OCI-M2 (cell line): ENCODE data around the gene COG1.

ENCODE experiments used
- DNase-seq: peaks from one replicate; lab custom pipeline; 2025; ENCODE audit not compliant: unreplicated experiment; lab: John Stamatoyannopoulos, UW

COG1 gene

GRCh38 chr17:73170324-73170723 is 22.5 kb upstream of the COG1 start:
- no peak for DNase-seq

DNA sequence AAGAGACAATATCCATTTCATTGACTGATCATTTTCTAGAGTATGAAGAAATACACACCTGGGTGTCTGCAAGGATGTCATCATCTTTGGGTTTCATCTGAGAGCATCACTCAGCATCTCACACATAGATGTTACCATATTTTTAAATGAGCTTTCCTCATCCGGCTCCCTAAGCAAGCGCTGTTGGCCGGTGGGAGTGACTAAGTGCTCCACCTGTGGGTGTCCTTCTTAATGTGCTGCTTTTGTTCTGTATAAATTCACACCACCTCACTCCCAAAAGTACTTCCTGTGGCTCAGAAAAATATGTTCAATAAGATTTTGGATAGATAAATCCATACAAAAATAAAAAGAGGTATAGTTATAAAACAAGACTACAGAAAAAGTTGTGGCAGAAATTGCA is 20.6 kb upstream of the COG1 start:
- DNase-seq = no peak

GRCh38 chr17:73174126-73174525 is 18.7 kb upstream of the COG1 start:
- DNase-seq = no peak

- DNase-seq = no peak
Observed at GRCh38 chr17:73175962-73176565, 16.8 kb upstream of the COG1 start.

- DNase-seq = no peak
Observed at GRCh38 chr17:73179387-73179786, 13.5 kb upstream of the COG1 start.

GRCh38 chr17:73179878-73180277 is 13.0 kb upstream of the COG1 start:
- no peak for DNase-seq

DNA sequence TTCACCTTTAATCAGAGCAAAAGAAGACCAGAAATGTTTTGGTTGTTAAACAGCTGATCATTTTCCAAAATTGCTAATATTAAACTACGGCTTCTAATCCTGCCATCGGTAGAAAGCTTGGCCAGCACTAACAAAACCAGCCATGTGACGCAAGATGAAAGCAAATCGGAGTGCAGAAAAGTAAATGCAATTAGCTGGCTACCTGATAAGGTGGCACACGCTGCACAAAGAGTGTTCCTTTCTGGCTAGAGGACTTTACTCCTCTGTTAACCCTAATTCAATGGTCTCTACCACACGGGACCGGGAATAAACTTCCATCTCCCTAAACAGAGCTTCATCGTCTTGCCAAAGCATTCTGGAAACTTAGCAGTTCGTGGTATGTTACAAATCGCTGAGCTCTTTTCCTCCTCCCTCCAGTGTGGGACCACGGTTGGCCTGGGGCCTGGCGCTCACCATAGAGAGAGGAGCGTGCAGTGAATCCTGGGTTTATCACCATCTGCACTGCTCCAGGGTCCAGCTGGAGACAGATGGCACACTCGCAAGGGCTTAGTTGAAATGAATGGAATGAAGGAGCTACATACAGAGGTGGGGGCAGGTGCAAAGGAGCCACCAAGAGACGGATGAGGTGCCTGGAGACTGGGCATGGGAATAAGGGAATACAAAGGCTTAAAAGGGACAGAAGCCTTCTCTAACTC is 10.1 kb upstream of the COG1 start:
- no peak for DNase-seq

GRCh38 chr17:73184136-73184993 is 8.5 kb upstream of the COG1 start:
- DNase-seq = no peak

DNA sequence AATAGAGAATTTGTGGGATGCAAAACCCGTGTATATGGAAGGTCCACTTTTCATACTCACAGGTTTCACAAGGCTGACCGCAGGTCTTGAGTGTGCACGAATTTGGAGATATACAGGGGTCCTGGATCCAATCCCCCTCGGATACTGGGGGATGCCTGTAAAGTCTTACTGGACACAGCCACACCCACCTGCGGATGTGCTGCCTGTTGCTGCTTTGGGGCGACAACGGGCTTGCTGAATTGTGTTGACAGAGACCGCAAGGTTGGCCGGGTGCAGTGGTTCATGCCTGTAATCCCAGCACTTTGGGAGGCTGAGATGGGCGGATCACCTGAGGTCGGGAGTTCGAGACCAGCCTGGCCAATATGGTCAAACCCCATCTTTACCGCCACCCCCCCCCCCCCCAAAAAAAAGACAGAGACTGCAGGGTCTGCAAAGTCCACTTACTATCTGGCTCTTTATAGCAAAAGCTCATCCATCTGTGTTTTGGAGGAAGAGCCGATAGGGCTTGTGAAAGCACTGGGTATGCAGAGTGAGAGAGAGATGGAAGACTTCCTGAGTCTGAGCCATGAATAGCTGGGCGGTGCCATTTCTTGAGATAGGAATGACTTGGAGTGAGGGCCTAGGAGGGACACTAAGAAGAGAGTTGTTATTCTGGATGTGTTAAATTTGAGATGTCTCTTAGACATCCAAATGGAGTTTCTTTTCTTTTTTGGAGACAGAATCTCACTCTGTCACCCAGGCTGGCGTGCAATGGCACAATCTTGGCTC is 6.4 kb upstream of the COG1 start:
- DNase-seq = no peak

DNA sequence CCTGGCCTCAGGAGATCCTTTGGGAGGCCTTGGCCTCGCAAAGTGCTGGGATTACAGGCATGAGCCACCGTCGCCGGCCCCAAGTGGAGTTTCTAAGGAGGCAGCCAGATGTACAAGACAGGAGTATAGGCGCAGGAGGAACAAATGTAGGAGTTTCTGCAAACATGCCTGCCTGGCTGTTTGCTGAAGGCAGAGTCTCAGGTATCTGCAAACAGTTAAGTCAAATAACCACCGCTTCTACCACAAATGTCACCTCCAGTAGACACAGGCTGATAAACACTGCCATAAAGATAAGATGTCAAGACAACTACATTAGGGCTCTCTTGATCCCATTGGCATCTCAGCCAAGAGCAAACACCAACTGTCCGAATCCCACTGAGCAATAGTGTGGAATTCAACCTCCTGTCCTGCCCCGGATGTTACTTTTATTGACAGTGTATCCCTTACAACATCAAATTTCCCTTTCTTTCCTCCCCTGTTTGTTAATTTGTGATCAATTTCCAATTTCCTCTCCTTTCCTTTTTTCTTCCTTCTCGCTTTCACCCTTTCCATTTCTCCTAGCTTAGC is 5.6 kb upstream of the COG1 start:
- no peak for DNase-seq

- DNase-seq = no peak
Observed at GRCh38 chr17:73188011-73188410, 4.8 kb upstream of the COG1 start.

- no peak for DNase-seq
Observed at GRCh38 chr17:73189417-73190099, 3.3 kb upstream of the COG1 start.

DNA sequence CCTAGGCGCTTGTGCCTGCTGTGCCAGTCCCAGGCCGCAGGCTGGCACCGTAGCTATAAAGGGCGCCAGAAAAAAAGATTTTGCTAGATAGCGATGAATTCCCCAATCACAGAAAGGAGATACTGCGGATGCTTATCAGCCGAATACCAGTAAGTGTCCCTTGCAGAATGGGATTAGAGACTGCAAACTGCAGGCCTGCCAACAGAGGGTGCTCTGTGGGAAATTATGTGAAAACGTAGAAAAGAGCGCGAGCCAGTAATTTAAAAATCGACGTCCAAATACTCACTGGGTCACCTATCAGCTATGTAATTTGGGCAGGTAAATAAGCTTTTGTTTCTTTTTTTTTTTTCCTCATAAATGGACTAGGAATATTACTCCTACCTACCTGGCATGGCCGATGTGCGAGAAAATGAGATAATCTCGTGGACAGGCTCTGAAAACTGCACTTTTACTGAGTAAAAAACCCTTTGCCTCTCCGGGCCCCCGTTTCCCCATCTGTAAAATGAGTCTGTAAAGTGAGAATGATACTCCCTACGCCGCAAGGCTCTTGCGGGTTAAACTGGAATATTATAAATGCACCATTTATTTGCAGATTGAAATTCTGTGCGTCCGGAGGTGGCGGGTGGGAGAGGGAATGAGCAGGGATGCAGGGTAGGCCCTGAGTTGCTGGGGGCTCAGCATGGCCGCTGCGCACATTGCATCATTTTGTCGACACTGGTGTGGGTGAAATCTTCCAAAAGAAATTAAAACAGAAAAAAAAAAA is 1.2 kb upstream of the COG1 start:
- DNase-seq = no peak

GRCh38 chr17:73192206-73192893 is 505 bp upstream of the COG1 start:
- no peak for DNase-seq

DNA sequence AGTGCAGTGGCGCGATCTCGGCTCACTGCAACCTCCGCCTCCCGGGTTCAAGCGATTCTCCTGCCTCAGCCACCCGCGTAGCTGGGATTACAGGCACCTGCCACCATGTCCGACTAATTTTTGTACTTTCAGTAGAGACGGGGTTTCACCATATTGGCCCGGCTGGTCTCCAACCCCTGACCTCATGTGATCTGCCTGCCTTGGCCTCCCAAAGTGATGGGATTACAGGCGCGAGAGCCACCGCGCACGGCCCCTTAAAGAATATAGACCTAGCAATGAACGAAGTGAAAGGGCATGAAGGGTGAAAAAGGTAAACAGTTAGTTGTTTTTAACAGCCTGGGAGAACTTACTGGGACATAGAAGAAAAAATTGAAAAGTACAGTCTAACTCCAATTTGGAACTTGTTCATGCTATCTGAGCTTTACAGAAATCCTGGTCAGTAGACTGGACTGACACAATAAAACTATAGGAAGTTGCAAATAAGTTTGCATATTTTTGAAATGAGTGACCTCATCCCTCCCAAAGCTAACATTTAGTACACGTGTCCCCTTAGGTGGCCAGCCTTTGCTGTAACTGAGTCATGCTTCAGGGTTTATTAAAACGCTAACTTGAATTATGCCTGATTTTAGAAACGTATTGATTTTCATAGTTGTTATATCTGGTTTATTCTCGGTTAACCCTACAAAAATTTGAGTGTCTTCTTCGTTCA is 1.8 kb downstream of the COG1 start:
- DNase-seq = no peak

- DNase-seq = no peak
Observed at GRCh38 chr17:73196500-73196899, 3.6 kb downstream of the COG1 start.

- no peak for DNase-seq
Observed at GRCh38 chr17:73197161-73197560, 4.3 kb downstream of the COG1 start.

- DNase-seq = no peak
Observed at GRCh38 chr17:73198201-73198929, 5.5 kb downstream of the COG1 start.
